MCF 10A (cell line): ENCODE results near the gene DNAJC11. TPM values are rescaled to one million over a fixed set of nuclear protein-coding genes. Genes with fewer than 3 reads are reported as not detected.

Experiments used
- BruUV-seq: library from RNA; stranded (reverse); fragments of 400-500 nt; replicated peaks from 2 replicates; lab custom pipeline; 2021; lab: Mats Ljungman, UMichigan
- CTCF ChIA-PET: fragments of 300-600 bp; sonication (Branson Sonifier 250); formaldehyde crosslinking; extraction: SDS; loops from one replicate; lab custom pipeline; 2021; ENCODE audit warnings: antibody characterized with exemption, inconsistent platforms; lab: Yijun Ruan, JAX
- POLR2A ChIA-PET: fragments of 300-600, 350-650 bp; sonication (Branson Sonifier 250); formaldehyde crosslinking; extraction: SDS; loops from one replicate; lab custom pipeline; 2020; ENCODE audit warnings: antibody characterized with exemption, inconsistent platforms; lab: Yijun Ruan, JAX
- DNase-seq: peaks from one replicate; pipeline ENCODE4 v3.0.0-alpha.2; 2018; ENCODE audit not compliant: unreplicated experiment
- H3K27ac Mint-ChIP-seq: one replicate; pipeline ENCODE4 v1.8.0; 2022; ENCODE audit warnings: mild to moderate bottlenecking, low read depth, mixed read lengths; ENCODE audit not compliant: unreplicated experiment
- H3K27me3 Mint-ChIP-seq: one replicate; pipeline ENCODE4 v1.8.0; 2022; ENCODE audit warnings: mixed read lengths; ENCODE audit not compliant: insufficient read depth, unreplicated experiment
- H3K36me3 Mint-ChIP-seq: one replicate; pipeline ENCODE4 v1.8.0; 2022; ENCODE audit warnings: mild to moderate bottlenecking, moderate library complexity, mixed read lengths; ENCODE audit not compliant: insufficient read depth, unreplicated experiment
- H3K4me1 Mint-ChIP-seq: one replicate; pipeline ENCODE4 v1.8.0; 2022; ENCODE audit warnings: mixed read lengths; ENCODE audit not compliant: insufficient read depth, unreplicated experiment
- H3K4me3 Mint-ChIP-seq: one replicate; pipeline ENCODE4 v1.8.0; 2022; ENCODE audit warnings: mild to moderate bottlenecking, moderate library complexity, mixed read lengths; ENCODE audit not compliant: unreplicated experiment
- H3K9me3 Mint-ChIP-seq: one replicate; pipeline ENCODE4 v1.8.0; 2022; ENCODE audit warnings: mixed read lengths; ENCODE audit not compliant: unreplicated experiment
- intact Hi-C: fragments of 100-400 bp; cut with micrococcal nuclease; formaldehyde crosslinking; loops from 2 replicates; pipeline ENCODE4 v1.14.1; 2022
- total RNA-seq: library from RNA; stranded (reverse); gene quantifications from 2 replicates; pipeline ENCODE4 v1.2.3, GENCODE V29; 2022
- TF ChIP-seq, protein P1 (sequence below): fragments of 200-600 bp; IDR thresholded peaks from one replicate; pipeline ENCODE4 v1.8.0; 2022; ENCODE audit warnings: antibody characterized with exemption, mild to moderate bottlenecking; ENCODE audit not compliant: unreplicated experiment

The DNAJC11 gene
- total RNA-seq, 1 experiment from 2014 or later, result 76.1 TPM

- peak; percentile 38 for DNase-seq
- Mint-ChIP-seq H3K9me3 (no peaks in the 10 kb centered on the region), H3K4me3 (peak overlapping the region; percentile 23), H3K36me3 (peaks cover 41% of the 10 kb centered on the region), H3K4me1 (peaks cover 19% of the 10 kb centered on the region), H3K27me3 (no peaks in the 10 kb centered on the region), H3K27ac (peak overlapping the region; percentile 66)
- BruUV-seq, result no TSS peak
- CTCF ChIA-PET, result interaction anchor here (0.7 to 1.5 kb wide), 3 partner anchors 8 to 99 kb away, joined by 3 to 6 read pairs (median 4); partner anchors contain the start of genes NOL9 and TAS1R1
- TF ChIP-seq, protein P1, sequence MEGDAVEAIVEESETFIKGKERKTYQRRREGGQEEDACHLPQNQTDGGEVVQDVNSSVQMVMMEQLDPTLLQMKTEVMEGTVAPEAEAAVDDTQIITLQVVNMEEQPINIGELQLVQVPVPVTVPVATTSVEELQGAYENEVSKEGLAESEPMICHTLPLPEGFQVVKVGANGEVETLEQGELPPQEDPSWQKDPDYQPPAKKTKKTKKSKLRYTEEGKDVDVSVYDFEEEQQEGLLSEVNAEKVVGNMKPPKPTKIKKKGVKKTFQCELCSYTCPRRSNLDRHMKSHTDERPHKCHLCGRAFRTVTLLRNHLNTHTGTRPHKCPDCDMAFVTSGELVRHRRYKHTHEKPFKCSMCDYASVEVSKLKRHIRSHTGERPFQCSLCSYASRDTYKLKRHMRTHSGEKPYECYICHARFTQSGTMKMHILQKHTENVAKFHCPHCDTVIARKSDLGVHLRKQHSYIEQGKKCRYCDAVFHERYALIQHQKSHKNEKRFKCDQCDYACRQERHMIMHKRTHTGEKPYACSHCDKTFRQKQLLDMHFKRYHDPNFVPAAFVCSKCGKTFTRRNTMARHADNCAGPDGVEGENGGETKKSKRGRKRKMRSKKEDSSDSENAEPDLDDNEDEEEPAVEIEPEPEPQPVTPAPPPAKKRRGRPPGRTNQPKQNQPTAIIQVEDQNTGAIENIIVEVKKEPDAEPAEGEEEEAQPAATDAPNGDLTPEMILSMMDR, result no peak
- intact Hi-C loops, result no loop called here
- POLR2A ChIA-PET, result interaction anchor here (0.6 to 6.9 kb wide), 11 partner anchors 7 to 97 kb away, joined by 3 to 69 read pairs (median 3); partner anchors contain the start of genes KLHL21, NOL9, PLEKHG5 and ZBTB48
These were observed 114.2 kb downstream of the DNAJC11 start for GRCh38 chr1:6587261-6588005.

DNA sequence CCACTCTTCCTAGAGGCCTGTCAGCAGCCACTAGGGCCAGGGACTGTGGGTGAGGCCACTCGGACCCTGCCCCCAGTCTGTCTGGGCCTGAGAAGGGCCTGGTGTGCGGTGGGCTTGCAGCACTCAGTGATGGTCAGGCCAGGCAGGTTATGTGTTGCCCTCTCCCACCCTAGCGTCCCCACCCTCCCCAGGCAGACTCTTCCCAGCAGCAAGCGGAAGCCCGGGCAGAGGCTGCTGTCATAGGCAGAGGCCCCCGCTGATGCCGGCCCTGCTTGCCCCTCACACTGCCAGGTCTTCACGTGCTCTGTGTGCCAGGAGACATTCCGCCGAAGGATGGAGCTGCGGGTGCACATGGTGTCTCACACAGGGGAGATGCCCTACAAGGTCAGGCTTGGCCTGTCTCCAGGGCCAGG is 115.2 kb downstream of the DNAJC11 start:
- Mint-ChIP-seq H3K4me3 (no peak overlapping the region), H3K27ac (no peak overlapping the region), H3K4me1 (peaks cover 25% of the 10 kb centered on the region), H3K36me3 (peaks cover 38% of the 10 kb centered on the region), H3K9me3 (no peaks in the 10 kb centered on the region), H3K27me3 (no peaks in the 10 kb centered on the region)
- POLR2A ChIA-PET, result interaction anchor here (6.9 kb wide), 1 partner anchor 16 kb away, joined by 69 read pairs; the partner anchor contains the start of gene KLHL21
- intact Hi-C loops, result no loop called here
- BruUV-seq, result no TSS peak
- TF ChIP-seq, protein P1, result no peak
- CTCF ChIA-PET, result interaction anchor here (0.7 kb wide), 1 partner anchor 31 kb away, joined by 4 read pairs; the partner anchor contains the start of gene TAS1R1
- DNase-seq, result no peak

- Mint-ChIP-seq H3K4me1 (peaks cover 30% of the 10 kb centered on the region), H3K9me3 (no peaks in the 10 kb centered on the region)
These were observed 115.8 kb downstream of the DNAJC11 start for GRCh38 chr1:6585841-6586240.

More at GRCh38 chr1:6585841-6586240, 115.8 kb downstream of the DNAJC11 start:
- ChIA-PET CTCF (interaction anchor here (0.7 to 1.5 kb wide), 2 partner anchors 12 to 30 kb away, joined by 3 to 4 read pairs; partner anchors contain the start of gene TAS1R1), POLR2A (interaction anchor here (6.9 kb wide), 1 partner anchor 16 kb away, joined by 69 read pairs; the partner anchor contains the start of gene KLHL21)
- Mint-ChIP-seq H3K36me3 (peaks cover 34% of the 10 kb centered on the region), H3K4me3 (no peak overlapping the region), H3K27me3 (no peaks in the 10 kb centered on the region), H3K27ac (no peak overlapping the region)
- BruUV-seq, result no TSS peak
- TF ChIP-seq, protein P1, result no peak
- DNase-seq, result no peak
- intact Hi-C loops, result no loop called here
